Activated CD8-positive, alpha-beta memory T cell treated with anti-CD3 and anti-CD28 coated beads, Interleukin-2, amount 50 U/mL, for 1 hour (primary cell): Measurements from ENCODE around the gene C22orf15.
A peak's percentile ranks its signal among the peaks of the same experiment; 100 is the strongest.

ENCODE experiments used
- DNase-seq: peaks from one replicate; pipeline ENCODE4 v3.0.0-alpha.2; 2020; ENCODE audit errors: extremely low read depth

The C22orf15 gene

DNA sequence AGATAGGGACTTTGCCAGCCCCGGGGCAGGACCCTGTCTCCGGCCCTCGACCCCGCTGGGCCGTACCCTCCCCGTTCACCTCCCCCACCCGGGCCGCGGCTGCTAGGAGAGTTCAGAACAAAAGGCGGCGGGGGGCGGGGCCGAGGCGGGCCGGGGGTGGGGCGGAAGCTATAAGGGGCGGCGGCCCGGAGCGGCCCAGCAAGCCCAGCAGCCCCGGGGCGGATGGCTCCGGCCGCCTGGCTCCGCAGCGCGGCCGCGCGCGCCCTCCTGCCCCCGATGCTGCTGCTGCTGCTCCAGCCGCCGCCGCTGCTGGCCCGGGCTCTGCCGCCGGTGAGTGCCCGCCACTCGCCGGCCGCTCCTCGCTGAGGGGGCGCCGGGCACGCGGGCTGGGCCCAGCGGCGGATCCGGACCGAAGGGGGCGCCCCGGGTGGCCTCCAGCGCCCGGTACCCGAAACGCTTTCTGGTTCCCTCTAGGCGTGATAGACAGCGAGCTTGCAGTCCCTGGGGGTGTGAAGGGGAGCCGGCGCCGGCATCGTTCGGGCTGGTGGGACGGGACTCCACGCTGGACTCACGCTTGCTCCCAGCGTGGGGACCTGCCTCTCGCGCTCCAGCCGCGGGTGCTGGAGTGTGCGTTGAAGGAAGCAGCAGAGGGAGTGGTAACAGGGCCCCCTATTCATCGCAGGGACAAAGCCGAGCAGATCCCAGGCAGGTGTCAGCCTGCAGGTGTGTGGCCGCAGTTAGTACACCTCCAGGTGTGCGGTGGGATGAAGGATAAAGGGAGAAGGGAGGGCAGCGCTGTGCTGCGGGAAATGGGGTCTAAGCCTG lies 10.1 kb downstream of the C22orf15 start, which contains the start of gene MMP11:
Gene MMP11 (plus strand): TSS at position 201 of the 825 bp plus-strand sequence. CDS start 22 bp downstream, at position 223.
- DNase-seq = no peak

DNA sequence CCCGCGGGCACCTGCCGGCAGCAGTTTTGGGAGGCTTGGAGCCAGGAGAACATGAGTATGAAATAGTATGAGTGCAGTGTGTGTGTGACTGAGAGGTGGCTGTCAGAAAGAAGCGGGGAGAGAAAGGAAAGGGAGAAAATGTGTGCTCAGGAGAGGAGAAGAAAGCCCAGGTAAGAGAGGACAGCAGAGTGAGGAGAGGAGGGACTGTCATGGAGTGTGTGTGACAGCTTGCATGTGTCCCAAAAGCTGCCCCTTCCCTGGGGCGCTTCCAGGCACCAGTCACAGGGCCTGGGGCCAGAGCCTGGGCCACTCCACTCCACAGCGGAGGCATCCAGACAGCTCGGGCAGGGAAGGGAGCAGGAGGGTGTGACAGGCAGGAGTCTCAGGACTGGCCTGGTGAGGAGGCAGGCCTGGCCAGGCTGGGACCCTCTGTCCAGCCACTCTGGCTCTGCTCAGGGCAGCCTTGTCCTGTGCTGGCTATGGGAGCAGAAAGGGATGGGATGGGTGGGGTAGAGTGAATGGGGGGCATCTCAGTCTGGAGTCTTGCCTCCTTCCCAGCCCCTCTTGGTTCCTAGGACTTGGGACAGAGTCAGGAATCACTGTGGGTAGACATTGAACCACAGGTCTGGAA lies 10.8 kb downstream of the C22orf15 start:
- no peak for DNase-seq

DNA sequence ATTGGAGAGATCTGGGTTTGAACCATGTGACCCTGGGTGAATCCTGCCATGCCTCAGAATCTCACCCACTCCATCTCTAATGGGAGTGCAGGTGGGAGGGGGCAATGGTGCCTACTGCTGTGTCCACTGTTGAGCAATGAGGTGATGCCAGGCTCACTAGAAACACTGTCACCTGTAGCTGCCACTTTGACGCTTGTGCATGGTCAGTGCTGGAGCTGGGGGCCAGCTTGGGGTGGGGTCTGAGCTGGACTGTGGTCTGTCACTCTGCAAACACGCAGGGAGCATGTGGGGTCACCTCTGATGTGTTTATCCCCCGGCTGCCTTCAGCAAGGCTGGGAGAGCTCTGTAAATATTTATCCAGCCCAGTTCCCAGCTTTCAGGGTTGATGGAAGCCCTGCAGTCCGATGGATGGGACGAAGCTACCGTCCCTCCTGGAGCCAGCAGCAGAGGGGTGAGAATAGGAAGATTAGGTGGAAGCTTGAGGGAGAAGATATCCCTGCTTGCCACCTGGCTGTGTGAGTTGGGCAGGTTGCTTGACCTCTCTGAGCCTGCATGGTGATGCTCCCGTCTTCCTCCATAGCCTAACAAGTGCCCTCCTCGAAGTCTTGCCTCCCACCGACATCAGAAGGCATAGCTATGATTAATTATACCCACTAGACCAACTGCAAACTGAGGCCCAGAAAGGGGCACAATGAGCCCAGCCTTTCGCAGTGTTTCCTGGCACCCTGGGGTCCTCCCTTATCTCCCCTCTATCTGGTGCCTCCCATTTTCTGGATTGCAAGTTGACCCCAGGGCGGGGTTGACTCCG lies 11.5 kb downstream of the C22orf15 start:
- no peak for DNase-seq

DNA sequence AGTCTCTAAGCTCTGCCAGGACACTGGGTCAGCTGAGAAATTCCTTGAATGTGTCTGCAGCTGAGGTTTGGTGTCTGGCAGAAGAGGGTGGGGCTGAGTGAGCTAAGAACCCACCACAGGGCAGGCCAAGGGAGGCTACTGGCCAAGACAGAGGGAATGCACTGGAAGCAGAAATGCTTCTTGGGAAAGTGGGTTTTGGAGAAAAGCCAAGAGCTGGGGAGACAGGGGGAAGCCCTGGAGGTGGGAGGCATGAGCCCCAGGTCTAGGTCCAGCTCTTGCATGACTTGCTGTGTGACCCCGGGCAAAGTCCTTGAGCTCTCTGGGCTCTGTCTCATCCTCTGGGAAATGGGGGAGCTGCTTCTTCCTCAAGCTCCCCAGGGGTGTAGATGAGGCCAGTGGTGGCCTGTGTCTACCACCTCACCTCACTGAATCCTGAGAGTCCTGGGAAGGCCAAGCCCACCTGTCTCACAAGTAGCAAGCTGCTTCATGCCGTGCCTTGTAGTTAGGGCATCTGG lies 12.2 kb downstream of the C22orf15 start:
- no peak for DNase-seq

DNA sequence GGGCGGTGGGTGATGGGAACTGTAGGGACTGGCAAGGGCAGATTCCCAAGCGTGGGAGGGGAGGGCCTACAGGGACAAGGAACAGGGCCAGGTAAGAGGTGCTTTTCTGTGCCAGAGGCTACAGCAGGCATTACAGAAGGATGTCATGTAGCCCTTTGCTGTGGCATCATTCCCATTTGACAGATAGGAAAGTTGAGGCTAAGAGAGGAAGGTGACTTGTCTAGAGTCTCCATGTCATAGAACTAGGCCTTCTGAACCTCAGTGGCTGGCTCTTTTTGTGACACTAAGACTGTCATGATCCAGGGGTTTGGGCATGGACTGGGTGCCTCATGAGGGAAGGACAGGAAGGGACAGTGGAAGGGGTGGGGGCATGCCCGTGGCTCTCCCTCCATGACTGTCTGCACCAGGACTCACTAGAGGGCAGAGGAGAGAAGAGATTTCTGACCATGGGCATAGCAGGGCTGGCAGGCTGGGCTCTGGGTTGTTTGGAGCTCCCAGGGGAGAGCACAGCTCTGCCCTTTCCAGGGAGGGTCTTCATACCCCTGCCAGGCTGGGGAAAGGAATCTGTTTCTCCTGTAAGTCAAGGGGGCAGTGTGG lies 13.1 kb downstream of the C22orf15 start:
- DNase-seq = no peak

DNA sequence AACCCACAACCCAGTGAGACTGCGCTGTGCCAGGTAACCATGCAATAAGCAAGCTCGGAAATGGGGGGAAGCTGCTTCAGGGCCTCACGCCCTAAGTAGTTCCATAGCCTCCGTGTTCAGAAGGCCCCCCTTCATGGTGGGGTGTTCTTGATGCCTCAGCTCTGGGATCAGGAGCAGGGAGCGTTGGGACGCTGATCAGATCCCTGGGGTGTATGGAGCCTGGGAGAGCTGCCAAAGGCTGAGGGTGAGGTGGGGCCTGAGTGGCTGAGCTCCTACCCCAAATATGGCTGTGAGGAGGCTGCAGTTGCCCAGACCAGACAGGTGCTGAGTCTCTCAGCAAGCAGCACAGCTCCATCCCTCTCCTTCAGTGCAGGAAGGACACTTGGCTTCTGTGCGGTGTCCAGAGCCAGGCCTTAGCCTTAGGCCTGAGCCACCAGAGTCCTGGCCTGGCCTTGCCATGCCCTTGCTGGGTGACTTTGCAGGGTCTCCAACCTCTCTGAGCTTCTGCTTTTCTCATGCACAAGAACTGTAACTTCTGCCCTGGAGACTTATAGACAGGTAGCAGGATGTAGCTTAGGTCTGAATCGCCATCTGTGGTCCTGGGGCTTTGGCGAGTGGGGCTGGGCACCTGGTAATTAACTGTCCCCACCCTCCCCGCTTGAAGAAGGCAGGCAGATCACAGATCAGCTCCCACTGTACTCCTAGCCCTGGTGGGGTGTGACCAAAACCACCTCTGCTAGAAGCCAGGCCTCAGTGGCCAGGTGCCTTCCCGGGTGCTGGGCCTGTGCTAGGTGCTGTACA lies 15.2 kb downstream of the C22orf15 start:
- DNase-seq = no peak

DNA sequence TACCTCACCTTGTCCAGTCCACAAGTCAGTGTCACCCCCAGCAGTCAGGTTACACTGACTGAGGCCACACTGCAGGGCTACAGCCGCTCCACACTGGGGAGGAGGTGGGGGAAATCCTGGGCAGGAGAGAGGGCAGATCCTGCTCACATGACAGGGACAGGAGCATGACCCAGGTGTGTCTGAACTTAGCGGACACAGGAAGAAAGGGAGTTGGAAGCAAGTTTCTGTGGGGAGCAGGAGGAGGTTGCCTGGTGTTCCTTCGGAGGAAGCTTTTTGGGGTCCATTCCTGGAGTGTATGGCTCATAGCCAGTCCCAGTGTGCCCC lies 15.7 kb downstream of the C22orf15 start:
- DNase-seq = no peak

DNA sequence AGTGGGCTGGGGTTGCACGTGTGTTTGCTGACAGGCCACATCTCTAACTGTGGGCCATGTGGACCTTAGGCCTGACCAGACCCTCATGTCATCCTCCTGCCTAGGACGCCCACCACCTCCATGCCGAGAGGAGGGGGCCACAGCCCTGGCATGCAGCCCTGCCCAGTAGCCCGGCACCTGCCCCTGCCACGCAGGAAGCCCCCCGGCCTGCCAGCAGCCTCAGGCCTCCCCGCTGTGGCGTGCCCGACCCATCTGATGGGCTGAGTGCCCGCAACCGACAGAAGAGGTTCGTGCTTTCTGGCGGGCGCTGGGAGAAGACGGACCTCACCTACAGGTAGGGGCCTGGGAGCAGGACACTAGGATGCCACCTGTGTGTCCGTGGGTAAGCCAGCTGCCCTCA lies 16.3 kb downstream of the C22orf15 start:
- DNase-seq = no peak

DNA sequence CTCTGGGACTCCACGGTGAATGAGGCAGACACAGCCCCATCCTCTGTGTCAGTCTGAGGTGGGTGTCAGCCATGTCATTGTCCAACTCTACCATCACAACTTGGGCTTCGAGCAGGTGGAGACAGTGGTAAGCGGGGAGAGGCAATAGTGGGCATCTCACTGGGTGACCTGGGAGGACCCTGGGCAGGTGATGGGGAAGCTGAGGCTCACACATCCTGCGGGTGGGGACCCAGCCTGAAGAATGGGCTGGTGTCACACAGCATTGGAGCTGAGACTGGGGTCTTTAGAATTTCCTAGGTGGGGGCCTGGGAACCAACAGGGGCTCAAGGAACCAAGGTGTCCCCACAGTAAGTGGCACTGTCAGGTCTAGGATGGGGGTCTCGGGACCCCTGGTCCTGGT lies 16.9 kb downstream of the C22orf15 start:
- DNase-seq = no peak

DNA sequence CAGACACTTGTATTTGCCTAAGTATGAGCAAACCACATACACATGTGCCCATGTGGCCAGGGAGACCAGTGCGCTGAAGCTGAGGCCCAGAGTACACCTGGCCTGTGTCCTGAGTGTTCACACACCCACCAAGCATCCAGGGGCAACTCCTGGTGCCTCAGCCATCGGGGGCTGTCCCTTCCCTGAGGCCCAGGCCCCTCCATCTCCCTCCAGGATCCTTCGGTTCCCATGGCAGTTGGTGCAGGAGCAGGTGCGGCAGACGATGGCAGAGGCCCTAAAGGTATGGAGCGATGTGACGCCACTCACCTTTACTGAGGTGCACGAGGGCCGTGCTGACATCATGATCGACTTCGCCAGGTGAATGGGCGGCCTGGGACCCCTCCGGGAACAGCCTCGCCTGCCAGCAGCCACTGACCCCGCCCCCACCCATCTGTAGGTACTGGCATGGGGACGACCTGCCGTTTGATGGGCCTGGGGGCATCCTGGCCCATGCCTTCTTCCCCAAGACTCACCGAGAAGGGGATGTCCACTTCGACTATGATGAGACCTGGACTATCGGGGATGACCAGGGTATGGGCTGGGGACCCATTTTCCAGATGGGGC lies 17.5 kb downstream of the C22orf15 start:
- DNase-seq = no peak

DNA sequence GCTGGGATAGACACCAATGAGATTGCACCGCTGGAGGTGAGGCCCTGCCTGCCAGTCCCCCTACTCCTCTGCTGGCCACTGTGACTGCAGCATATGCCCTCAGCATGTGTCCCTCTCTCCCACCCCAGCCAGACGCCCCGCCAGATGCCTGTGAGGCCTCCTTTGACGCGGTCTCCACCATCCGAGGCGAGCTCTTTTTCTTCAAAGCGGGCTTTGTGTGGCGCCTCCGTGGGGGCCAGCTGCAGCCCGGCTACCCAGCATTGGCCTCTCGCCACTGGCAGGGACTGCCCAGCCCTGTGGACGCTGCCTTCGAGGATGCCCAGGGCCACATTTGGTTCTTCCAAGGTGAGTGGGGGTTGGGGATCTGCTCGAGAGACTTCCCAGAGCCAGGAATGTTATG lies 18.3 kb downstream of the C22orf15 start:
- no peak for DNase-seq

DNA sequence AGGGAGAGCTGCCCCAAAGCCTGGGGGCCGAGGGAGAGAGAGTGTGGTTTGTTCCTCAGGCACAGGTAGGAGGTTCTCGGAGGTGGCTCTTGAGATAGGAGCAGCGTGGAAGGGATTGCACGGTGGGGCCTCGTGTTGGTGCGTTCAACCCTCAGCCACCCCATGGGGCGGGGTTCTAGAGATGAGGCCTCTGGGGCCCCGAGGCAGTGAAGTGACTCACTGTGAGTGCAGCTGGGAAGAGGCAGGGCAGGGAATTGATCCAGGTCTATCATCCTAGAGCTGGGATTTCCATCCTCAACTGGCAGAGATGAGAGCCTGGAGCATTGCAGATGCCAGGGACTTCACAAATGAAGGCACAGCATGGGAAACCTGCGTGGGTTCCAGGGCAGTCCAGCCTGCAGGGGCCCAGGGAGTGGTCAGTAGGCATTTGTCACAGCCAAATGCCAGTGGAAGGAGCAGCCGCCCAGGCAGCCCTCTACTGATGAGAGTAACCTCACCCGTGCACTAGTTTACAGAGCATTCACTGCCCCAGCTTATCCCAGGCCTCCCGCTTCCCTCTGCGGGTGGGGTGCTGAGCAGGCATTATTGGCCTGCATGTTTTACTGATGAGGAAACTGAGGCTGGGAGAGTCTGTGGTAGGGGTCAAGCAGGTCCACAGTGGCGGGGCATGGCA lies 18.9 kb downstream of the C22orf15 start:
- no peak for DNase-seq

DNA sequence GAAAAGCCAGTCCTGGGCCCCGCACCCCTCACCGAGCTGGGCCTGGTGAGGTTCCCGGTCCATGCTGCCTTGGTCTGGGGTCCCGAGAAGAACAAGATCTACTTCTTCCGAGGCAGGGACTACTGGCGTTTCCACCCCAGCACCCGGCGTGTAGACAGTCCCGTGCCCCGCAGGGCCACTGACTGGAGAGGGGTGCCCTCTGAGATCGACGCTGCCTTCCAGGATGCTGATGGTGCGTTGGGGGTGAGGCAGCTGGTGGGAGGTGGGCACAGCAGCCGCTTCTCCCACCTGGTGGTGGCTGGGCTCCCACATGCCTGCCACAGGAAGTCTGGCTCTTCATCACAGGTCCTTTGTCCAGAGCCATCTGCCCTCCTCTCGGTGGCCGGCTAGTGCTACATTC lies 19.5 kb downstream of the C22orf15 start:
- no peak for DNase-seq

DNA sequence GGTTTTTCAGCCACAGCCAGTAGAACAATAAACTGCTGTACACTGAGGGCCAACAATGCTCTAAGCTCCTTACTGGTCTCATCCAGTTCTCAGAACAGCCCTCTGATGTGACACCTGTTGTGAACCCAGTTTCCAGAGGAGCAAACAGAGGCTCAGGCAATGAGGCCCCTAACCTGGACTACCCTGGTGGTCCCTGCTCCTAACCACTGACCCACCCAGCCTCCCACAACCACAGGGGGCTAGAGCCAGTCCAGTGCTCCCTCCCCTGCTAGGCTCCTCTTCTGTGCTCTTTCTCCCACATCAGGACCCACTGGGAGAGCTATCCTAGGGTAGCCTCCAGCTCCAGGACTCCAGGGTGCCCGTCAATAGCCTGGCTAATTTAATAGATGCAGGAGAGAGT lies 19.9 kb downstream of the C22orf15 start:
- no peak for DNase-seq

DNA sequence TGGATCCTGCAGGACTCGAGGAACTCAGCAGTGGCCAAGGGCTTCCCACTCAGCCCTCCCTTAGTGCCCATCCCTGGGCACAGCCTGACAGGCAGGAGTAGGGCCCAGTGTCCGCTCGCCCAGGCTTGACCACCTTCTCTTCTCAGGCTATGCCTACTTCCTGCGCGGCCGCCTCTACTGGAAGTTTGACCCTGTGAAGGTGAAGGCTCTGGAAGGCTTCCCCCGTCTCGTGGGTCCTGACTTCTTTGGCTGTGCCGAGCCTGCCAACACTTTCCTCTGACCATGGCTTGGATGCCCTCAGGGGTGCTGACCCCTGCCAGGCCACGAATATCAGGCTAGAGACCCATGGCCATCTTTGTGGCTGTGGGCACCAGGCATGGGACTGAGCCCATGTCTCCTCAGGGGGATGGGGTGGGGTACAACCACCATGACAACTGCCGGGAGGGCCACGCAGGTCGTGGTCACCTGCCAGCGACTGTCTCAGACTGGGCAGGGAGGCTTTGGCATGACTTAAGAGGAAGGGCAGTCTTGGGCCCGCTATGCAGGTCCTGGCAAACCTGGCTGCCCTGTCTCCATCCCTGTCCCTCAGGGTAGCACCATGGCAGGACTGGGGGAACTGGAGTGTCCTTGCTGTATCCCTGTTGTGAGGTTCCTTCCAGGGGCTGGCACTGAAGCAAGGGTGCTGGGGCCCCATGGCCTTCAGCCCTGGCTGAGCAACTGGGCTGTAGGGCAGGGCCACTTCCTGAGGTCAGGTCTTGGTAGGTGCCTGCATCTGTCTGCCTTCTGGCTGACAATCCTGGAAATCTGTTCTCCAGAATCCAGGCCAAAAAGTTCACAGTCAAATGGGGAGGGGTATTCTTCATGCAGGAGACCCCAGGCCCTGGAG lies 20.7 kb downstream of the C22orf15 start:
- DNase-seq = no peak

DNA sequence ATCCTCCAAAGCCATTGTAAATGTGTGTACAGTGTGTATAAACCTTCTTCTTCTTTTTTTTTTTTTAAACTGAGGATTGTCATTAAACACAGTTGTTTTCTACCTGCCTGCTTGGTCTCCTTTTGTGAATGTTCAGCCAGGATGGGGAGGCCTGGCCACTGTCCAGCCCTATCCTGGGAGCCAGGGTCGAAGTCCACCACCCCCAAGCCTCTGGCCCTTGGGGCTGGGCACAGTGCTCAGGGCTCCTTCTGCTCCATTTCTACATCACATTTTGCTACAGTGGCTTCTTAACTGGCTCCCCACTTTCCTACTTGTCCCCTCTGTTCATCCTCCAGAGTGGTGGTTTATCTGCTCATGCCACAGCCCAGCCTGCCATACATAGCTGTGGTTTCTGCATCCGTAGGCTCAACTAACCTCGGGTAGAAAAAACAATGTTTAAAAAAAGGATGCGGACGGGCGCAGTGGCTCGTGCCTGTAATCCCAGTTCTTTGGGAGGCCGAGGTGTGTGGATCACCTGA lies 21.5 kb downstream of the C22orf15 start:
- no peak for DNase-seq

DNA sequence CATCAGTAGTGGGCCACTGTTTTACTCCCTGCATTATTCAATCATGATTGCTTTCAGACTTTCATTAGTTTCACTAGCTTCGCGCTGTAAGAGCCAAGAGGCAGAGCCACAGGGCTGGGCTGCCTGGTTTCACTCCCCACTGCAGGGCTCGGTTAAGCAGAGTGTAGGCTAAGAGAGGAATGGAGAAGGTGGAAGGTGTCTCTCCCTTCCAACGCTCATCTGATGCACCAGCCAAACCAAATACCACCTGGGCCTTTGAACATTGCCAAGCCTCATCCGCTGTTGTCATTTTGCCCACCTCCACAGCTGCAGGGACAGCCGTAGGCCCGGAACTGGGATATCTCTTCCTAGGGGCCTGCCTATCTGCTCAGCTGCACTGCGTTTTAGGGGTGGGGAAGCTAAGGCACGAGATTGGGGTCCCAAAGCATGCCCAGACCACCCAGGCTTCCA lies 23.5 kb downstream of the C22orf15 start:
- DNase-seq = no peak

DNA sequence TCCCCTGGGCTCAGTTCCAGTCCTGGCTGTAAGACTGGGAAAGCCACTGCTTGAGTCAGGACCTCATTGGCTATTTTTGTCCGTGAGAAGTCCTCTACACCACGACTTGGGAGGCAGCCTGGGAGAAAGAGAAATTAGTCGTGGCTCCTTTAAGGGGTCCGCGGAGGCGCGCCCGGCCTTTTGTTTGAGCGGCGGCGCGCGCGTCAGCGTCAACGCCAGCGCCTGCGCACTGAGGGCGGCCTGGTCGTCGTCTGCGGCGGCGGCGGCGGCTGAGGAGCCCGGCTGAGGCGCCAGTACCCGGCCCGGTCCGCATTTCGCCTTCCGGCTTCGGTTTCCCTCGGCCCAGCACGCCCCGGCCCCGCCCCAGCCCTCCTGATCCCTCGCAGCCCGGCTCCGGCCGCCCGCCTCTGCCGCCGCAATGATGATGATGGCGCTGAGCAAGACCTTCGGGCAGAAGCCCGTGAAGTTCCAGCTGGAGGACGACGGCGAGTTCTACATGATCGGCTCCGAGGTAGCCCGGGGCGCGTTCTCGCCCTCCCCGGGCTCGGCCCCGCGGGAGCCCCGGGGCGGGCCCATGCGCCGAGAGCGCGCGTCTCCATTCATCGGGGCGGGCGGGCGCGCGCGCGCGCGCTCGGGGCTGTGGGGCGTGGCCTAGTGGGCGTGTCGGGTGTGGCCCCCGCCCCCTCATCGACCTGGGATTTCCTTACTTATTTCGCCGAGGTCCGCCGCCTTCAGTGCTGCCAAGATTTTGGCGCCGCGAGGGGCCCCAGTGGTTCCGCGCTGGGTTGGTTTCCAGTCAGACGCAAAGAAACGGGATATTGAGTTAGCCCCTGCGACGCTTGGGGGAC lies 24.2 kb downstream of the C22orf15 start, which contains the start of gene SMARCB1:
Gene SMARCB1 (plus strand): TSS at position 215 of the 848 bp plus-strand sequence. CDS start 204 bp downstream, at position 419.
- DNase-seq = peak; percentile 65
